HAP-1 (cell line): Measurements from ENCODE around the gene FAM171A1.
"Not testable (repeated sequence)": the region's sequence is repeated elsewhere in the genome, so short reads cannot be mapped to it uniquely, and the experiment has no call there.

Experiments used
- DNase-seq, 2 experiments: peaks; one replicate each; pipeline ENCODE4 v3.0.0-alpha.2; 2016 to 2020; ENCODE audit warnings: low spot score in 2 of 2
- H3K27me3 ChIP-seq: fragments of 250-450 bp; sonication (Bioruptor Pico); 2 replicates; pipeline ENCODE4 v1.5.1; 2020; ENCODE audit warnings: low read depth, mild to moderate bottlenecking, moderate library complexity
- H3K36me3 ChIP-seq: fragments of 250-450 bp; sonication (Bioruptor Pico); replicated peaks from 2 replicates; pipeline ENCODE4 v1.5.1; 2020; ENCODE audit warnings: mild to moderate bottlenecking
- H3K4me1 ChIP-seq: fragments of 250-450 bp; sonication (Bioruptor Pico); 2 replicates; pipeline ENCODE4 v1.5.1; 2020; ENCODE audit warnings: mild to moderate bottlenecking
- H3K4me3 ChIP-seq: fragments of 250-450 bp; sonication (Bioruptor Pico); 2 replicates; pipeline ENCODE4 v1.5.1; 2020; ENCODE audit warnings: mild to moderate bottlenecking, moderate library complexity
- H3K9me3 ChIP-seq: fragments of 250-450 bp; sonication (Bioruptor Pico); 2 replicates; pipeline ENCODE4 v1.5.1; 2020; ENCODE audit warnings: mild to moderate bottlenecking, moderate library complexity
- in situ Hi-C: fragments of 300-500 bp; cut with MboI; formaldehyde crosslinking; loops from 3 replicates; pipeline ENCODE4 v1.14.3; 2020; ENCODE audit warnings: low sequenced_read_pairs, inconsistent platforms, mixed read lengths

Gene FAM171A1

GRCh38 chr10:15388172-15388571, 17.1 kb upstream of the FAM171A1 start:
- H3K4me3 ChIP-seq, DNase-seq, H3K9me3 ChIP-seq, H3K4me1 ChIP-seq, H3K27me3 ChIP-seq, H3K36me3 ChIP-seq, in situ Hi-C loops: not testable (repeated sequence)

DNA sequence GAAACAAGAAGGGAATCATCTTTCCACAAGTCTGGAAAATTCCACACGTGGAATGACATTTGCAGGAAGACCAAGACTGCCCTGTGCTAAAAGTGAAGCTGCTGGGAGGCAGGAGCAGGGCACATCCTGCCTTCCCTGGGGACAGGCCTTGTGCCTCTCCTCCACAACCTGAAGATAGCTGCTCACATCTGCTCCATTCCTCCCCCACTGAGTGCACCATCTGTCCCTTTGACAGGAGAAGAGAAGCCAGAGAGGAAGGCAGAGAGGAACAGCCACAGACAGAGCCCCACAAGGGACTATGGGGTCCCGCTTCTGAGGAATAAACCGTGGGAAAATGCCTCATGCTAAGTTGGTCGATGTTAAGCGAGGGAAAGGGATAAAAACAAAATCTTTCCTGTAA, 15.9 kb upstream of the FAM171A1 start:
- Histone ChIP-seq H3K27me3 (no peaks in the 10 kb centered on the region), H3K4me3 (no peak overlapping the region), H3K4me1 (no peaks in the 10 kb centered on the region), H3K9me3 (no peaks in the 10 kb centered on the region), H3K36me3 (no peaks in the 10 kb centered on the region)
- no peak for DNase-seq
- in situ Hi-C loops: no loop called here

DNA sequence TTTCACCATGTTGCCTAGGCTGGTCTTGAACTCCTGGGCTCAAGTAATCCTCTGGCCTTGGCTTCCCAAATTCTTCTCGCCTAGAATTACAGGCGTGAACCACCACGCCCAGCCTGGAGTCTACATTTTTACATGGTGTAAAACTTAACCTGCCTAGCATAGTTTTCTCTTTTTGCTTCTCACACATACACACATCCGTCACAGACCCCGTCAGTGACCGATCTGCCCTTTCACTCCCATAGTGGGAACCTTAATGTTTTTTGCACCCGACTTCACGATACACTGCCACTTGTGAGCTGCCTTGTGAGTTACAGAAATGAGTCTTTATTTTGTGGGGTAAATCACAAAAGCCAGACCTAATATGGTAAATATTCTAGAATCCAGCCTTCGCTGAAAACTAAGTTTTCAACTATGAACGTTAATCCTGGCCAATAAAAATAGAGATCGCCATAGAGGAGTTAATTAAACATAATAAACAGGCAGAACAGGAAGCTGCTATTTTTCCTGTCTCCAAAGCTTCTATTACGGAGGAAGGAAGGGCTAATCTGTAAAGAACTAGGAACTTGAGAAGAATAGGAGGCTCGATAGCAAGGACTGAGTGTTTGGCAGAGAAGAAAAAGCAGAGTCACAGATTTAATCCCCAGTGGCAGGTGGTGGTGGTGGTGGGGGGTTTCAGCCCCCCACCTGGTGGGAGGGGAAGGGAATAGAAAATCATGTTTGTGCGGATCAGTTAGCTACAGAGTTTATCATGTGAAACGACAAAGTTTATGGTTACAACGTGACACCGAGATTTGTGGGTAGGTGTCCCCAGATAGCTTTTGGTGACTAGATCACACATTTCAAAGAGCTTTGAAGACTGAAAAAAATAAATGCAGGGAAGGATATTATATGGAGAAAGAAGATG, 14.7 kb upstream of the FAM171A1 start:
- no peaks in the 10 kb centered on the region for H3K27me3 ChIP-seq
- no peaks in the 10 kb centered on the region for H3K4me1 ChIP-seq
- H3K4me3 ChIP-seq: no peak overlapping the region
- no peak for DNase-seq
- no peaks in the 10 kb centered on the region for H3K36me3 ChIP-seq
- no peaks in the 10 kb centered on the region for H3K9me3 ChIP-seq
- in situ Hi-C loops: no loop called here

- no peak for DNase-seq
- in situ Hi-C loops: no loop called here
- H3K9me3 ChIP-seq: no peaks in the 10 kb centered on the region
- no peaks in the 10 kb centered on the region for H3K36me3 ChIP-seq
- H3K4me3 ChIP-seq: no peak overlapping the region
- H3K4me1 ChIP-seq: no peaks in the 10 kb centered on the region
- peaks cover 3% of the 10 kb centered on the region; the same call in 1 of the 2 replicates for H3K27me3 ChIP-seq
Observed at GRCh38 chr10:15381420-15381819, 10.3 kb upstream of the FAM171A1 start.

GRCh38 chr10:15379078-15379477, 8.0 kb upstream of the FAM171A1 start:
- no peak for DNase-seq
- peaks cover 3% of the 10 kb centered on the region; the same call in 1 of the 2 replicates for H3K27me3 ChIP-seq
- in situ Hi-C loops: no loop called here

DNA sequence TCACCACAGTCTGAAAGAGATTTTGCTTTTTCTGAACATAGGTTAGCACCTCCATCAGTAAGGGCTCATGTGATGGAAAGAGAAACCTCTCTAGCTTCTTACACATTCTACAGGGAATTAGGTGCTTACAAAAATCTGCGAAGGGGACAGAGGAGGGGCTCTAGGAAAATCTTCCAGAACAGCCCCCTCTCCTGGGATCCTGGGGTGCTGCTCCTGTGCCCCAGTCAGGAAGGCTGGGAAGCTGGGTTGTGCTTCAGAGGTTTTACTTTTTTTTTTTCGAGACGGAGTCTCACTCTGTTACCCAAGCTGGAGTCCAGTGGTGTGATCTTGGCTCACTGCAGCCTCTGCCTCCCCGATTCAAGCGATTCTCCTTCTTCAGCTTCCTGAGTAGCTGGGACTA, 7.5 kb upstream of the FAM171A1 start:
- Histone ChIP-seq H3K4me1 (no peaks in the 10 kb centered on the region), H3K36me3 (no peaks in the 10 kb centered on the region), H3K4me3 (no peak overlapping the region), H3K27me3 (peaks cover 3% of the 10 kb centered on the region; the same call in 1 of the 2 replicates), H3K9me3 (no peaks in the 10 kb centered on the region)
- in situ Hi-C loops: no loop called here
- DNase-seq: no peak

More at GRCh38 chr10:15379078-15379477, 8.0 kb upstream of the FAM171A1 start:
- no peaks in the 10 kb centered on the region for H3K4me1 ChIP-seq
- no peak overlapping the region for H3K4me3 ChIP-seq
- H3K36me3 ChIP-seq: no peaks in the 10 kb centered on the region
- no peaks in the 10 kb centered on the region for H3K9me3 ChIP-seq

- H3K9me3 ChIP-seq: no peaks in the 10 kb centered on the region
- DNase-seq: no peak
- no peak overlapping the region for H3K4me3 ChIP-seq
- no peaks in the 10 kb centered on the region for H3K36me3 ChIP-seq
- H3K4me1 ChIP-seq: no peaks in the 10 kb centered on the region
- peaks cover 3% of the 10 kb centered on the region; the same call in 1 of the 2 replicates for H3K27me3 ChIP-seq
- in situ Hi-C loops: no loop called here
Observed at GRCh38 chr10:15374566-15374965, 3.5 kb upstream of the FAM171A1 start.

DNA sequence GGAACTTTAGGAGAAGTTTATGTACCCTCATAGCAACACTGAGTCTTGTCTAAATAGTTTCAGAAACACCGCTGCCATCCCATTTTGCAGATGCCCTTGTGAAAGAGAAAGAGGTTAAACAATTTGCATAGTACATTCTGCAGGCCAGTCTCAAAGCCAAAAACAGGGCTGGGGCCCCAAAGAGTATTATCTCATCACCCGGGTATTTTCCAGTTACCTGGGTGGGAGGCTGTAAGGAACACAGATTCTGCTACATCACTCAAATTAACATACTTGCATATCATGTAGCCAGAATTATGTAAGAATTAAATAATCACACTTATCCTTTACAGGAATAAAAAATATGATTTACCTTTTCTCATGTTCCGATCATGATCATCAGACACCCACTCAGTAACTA, 3.1 kb upstream of the FAM171A1 start:
- Histone ChIP-seq H3K4me3 (no peak overlapping the region), H3K9me3 (no peaks in the 10 kb centered on the region), H3K4me1 (peaks cover 3% of the 10 kb centered on the region; the same call in 1 of the 2 replicates), H3K36me3 (no peaks in the 10 kb centered on the region), H3K27me3 (peaks cover 3% of the 10 kb centered on the region; the same call in 1 of the 2 replicates)
- no peak for DNase-seq
- in situ Hi-C loops: no loop called here

GRCh38 chr10:15373199-15373598, 2.1 kb upstream of the FAM171A1 start:
- Histone ChIP-seq H3K4me1 (peaks cover 9% of the 10 kb centered on the region; the same call in 1 of the 2 replicates), H3K9me3 (no peaks in the 10 kb centered on the region), H3K4me3 (no peak overlapping the region), H3K36me3 (0 out of 2 replicates have a peak, but pooled peaks cover 2% of the 10 kb centered on the region), H3K27me3 (peaks cover 3% of the 10 kb centered on the region; the same call in 1 of the 2 replicates)
- in situ Hi-C loops: no loop called here
- no peak for DNase-seq

DNA sequence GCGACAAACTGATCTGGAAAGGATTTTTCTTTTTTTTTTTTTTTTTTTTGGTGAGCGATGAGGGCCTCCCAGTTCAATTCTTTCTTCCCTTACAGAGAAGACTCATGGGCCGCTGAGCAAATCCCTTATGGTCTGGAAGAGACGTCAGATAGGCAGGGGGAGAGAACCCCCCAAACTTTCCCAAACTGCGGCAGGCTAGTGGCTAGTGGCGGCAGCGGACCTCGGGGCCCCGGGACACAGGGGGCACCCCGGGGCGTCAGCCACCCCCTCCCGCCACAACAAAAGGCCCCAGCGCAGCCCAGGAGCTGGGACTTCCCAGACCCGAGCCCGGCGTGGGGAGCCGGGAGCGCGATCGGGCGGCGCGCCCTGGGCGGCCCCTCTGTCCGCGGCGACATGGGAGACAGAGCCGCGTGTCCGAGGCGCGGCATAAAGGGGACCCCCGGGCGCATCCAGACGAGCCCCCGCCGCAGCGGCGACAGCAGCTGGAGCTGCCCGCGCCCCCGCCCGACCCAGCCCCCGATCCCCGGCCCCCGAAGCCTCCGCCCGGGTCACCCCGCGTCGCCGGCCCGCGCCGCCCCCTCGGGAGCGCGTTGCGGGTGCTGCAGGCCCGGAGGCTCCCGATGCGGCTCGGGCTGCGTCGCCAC, 755 bp downstream of the FAM171A1 start:
- in situ Hi-C loops: no loop called here
- H3K4me1 ChIP-seq: peaks cover 9% of the 10 kb centered on the region
- no peaks in the 10 kb centered on the region for H3K9me3 ChIP-seq
- H3K27me3 ChIP-seq: no peaks in the 10 kb centered on the region
- H3K36me3 ChIP-seq: 0 out of 2 replicates have a peak, but pooled peaks cover 3% of the 10 kb centered on the region
- H3K4me3 ChIP-seq: peak overlapping the region; percentile 61
- peak in 1 of 2 experiments; percentile 30 for DNase-seq

- 0 out of 2 replicates have a peak, but pooled peaks cover 3% of the 10 kb centered on the region for H3K36me3 ChIP-seq
- H3K4me3 ChIP-seq: peak overlapping the region; percentile 61
- peaks cover 9% of the 10 kb centered on the region for H3K4me1 ChIP-seq
- H3K9me3 ChIP-seq: no peaks in the 10 kb centered on the region
- peak in 1 of 2 experiments; percentile 38 for DNase-seq
- in situ Hi-C loops: no loop called here
- H3K27me3 ChIP-seq: no peaks in the 10 kb centered on the region
Observed at GRCh38 chr10:15369256-15370211, 1.6 kb downstream of the FAM171A1 start.

- no peak overlapping the region for H3K4me3 ChIP-seq
- no peaks in the 10 kb centered on the region for H3K27me3 ChIP-seq
- no peak for DNase-seq
- 0 out of 2 replicates have a peak, but pooled peaks cover 3% of the 10 kb centered on the region for H3K36me3 ChIP-seq
- H3K4me1 ChIP-seq: peaks cover 9% of the 10 kb centered on the region
- no peaks in the 10 kb centered on the region for H3K9me3 ChIP-seq
- in situ Hi-C loops: no loop called here
Observed at GRCh38 chr10:15368101-15368855, 2.8 kb downstream of the FAM171A1 start.
